Suprapubic skin (tissue), 4 donors: Measurements from ENCODE around the gene SEC24B.

ENCODE experiments used
- EP300 ChIP-seq: sonication (generic); formaldehyde crosslinking; IDR thresholded peaks from one replicate; pipeline ENCODE4 v1.6.1; 2017; ENCODE audit warnings: antibody characterized with exemption
- POLR2A ChIP-seq, 2 donors: fragments of 450-650 bp; IDR thresholded peaks; one replicate each; pipeline ENCODE4 v1.6.1; 2017; ENCODE audit warnings: antibody characterized with exemption in 2 of 2, mild to moderate bottlenecking in 2 of 2, moderate library complexity in 2 of 2
- POLR2AphosphoS5 ChIP-seq, 3 donors: sonication (generic); formaldehyde crosslinking; IDR thresholded peaks; one replicate each; pipeline ENCODE4 v1.6.1; 2017; ENCODE audit warnings: antibody characterized with exemption in 3 of 3
- TF ChIP-seq, protein P1 (sequence below), 2 donors: fragments of 200-600 bp in 1 of 2; fragments of 450-650 bp in 1 of 2; sonication (generic) in 1 of 2; IDR thresholded peaks; one replicate each; pipeline ENCODE4 v1.5.1; 2016 to 2019; ENCODE audit warnings: antibody characterized with exemption in 2 of 2, mild to moderate bottlenecking in 1 of 2, moderate library complexity in 1 of 2

DNA sequence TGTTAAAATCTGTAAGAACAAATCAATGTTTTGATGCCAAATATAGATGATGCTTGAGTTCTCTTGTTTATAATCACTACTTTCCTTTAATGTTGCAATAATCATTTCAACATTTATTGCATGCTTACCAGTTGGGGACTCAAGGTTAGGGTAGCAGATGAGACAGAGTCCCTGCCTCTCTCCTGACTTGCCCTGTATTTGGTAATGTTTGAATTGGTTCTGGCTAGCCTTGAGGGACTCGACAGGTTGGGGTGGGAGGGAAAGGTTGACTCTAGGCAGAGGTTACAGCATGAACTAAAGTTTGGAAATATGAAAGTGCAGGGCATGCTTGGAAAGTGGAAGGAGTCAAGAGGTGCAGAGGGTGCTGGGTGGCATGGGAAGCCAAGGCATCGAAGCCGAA is 2.0 kb downstream of the SEC24B start:
- TF ChIP-seq, protein P1, sequence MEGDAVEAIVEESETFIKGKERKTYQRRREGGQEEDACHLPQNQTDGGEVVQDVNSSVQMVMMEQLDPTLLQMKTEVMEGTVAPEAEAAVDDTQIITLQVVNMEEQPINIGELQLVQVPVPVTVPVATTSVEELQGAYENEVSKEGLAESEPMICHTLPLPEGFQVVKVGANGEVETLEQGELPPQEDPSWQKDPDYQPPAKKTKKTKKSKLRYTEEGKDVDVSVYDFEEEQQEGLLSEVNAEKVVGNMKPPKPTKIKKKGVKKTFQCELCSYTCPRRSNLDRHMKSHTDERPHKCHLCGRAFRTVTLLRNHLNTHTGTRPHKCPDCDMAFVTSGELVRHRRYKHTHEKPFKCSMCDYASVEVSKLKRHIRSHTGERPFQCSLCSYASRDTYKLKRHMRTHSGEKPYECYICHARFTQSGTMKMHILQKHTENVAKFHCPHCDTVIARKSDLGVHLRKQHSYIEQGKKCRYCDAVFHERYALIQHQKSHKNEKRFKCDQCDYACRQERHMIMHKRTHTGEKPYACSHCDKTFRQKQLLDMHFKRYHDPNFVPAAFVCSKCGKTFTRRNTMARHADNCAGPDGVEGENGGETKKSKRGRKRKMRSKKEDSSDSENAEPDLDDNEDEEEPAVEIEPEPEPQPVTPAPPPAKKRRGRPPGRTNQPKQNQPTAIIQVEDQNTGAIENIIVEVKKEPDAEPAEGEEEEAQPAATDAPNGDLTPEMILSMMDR (IDR thresholded peaks at IDR 0.05): no peak
- no peak for TF ChIP-seq POLR2AphosphoS5 (IDR thresholded peaks at IDR 0.05)
- no peak for TF ChIP-seq POLR2A (IDR thresholded peaks at IDR 0.05)
- no peak for TF ChIP-seq EP300
